Mesothelial cell of epicardium (in vitro differentiated cells): ENCODE data around the gene LONRF2. TPM values are rescaled to one million over a fixed set of nuclear protein-coding genes. Genes with fewer than 3 reads are reported as not detected.

Experiments
- DNase-seq, 2 experiments: peaks; one replicate each; pipeline ENCODE4 v3.0.0; 2021; ENCODE audit warnings: low spot score in 2 of 2; ENCODE audit not compliant: unreplicated experiment in 2 of 2
- H3K27ac Mint-ChIP-seq: 2 replicates; pipeline ENCODE4 v1.8.0; 2021; ENCODE audit warnings: mixed read lengths
- H3K27me3 Mint-ChIP-seq: 2 replicates; pipeline ENCODE4 v1.8.0; 2021; ENCODE audit warnings: low read depth, mixed read lengths
- H3K36me3 Mint-ChIP-seq: 2 replicates; pipeline ENCODE4 v1.8.0; 2021; ENCODE audit warnings: mixed read lengths
- H3K4me1 Mint-ChIP-seq: 2 replicates; pipeline ENCODE4 v1.8.0; 2021; ENCODE audit warnings: mixed read lengths
- H3K4me3 Mint-ChIP-seq: 2 replicates; pipeline ENCODE4 v1.8.0; 2021; ENCODE audit warnings: mild to moderate bottlenecking, moderate library complexity, mixed read lengths
- H3K9me3 Mint-ChIP-seq: 2 replicates; pipeline ENCODE4 v1.8.0; 2021; ENCODE audit warnings: mixed read lengths
- total RNA-seq: library from RNA; stranded (reverse); gene quantifications from 3 replicates; pipeline ENCODE4 v1.2.1, GENCODE V29; 2021
- TF ChIP-seq, protein P1 (sequence below): fragments of 200-600 bp; sonication (generic); IDR thresholded peaks from one replicate; pipeline ENCODE4 v1.5.0; 2021; ENCODE audit warnings: antibody characterized with exemption; ENCODE audit not compliant: unreplicated experiment

The LONRF2 gene
- total RNA-seq, 1 donor from 2014 or later: 13.4 TPM

- no peak overlapping the region for H3K27ac Mint-ChIP-seq
- H3K36me3 Mint-ChIP-seq: peaks cover 54% of the 10 kb centered on the region
- H3K4me1 Mint-ChIP-seq: no peaks in the 10 kb centered on the region
- DNase-seq: no peak
- no peak overlapping the region for H3K4me3 Mint-ChIP-seq
- peaks cover 10% of the 10 kb centered on the region for H3K9me3 Mint-ChIP-seq
- TF ChIP-seq, protein P1, sequence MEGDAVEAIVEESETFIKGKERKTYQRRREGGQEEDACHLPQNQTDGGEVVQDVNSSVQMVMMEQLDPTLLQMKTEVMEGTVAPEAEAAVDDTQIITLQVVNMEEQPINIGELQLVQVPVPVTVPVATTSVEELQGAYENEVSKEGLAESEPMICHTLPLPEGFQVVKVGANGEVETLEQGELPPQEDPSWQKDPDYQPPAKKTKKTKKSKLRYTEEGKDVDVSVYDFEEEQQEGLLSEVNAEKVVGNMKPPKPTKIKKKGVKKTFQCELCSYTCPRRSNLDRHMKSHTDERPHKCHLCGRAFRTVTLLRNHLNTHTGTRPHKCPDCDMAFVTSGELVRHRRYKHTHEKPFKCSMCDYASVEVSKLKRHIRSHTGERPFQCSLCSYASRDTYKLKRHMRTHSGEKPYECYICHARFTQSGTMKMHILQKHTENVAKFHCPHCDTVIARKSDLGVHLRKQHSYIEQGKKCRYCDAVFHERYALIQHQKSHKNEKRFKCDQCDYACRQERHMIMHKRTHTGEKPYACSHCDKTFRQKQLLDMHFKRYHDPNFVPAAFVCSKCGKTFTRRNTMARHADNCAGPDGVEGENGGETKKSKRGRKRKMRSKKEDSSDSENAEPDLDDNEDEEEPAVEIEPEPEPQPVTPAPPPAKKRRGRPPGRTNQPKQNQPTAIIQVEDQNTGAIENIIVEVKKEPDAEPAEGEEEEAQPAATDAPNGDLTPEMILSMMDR: no peak
- H3K27me3 Mint-ChIP-seq: no peaks in the 10 kb centered on the region
These were observed 22.8 kb downstream of the LONRF2 start for GRCh38 chr2:100299548-100299947.

- TF ChIP-seq, protein P1: no peak
- no peak overlapping the region for H3K4me3 Mint-ChIP-seq
- no peak for DNase-seq
- H3K27ac Mint-ChIP-seq: no peak overlapping the region
- no peaks in the 10 kb centered on the region for H3K9me3 Mint-ChIP-seq
- peaks cover 38% of the 10 kb centered on the region for H3K36me3 Mint-ChIP-seq
- H3K27me3 Mint-ChIP-seq: no peaks in the 10 kb centered on the region
- peaks cover 2% of the 10 kb centered on the region for H3K4me1 Mint-ChIP-seq
These were observed 24.8 kb downstream of the LONRF2 start for GRCh38 chr2:100297511-100297910.

DNA sequence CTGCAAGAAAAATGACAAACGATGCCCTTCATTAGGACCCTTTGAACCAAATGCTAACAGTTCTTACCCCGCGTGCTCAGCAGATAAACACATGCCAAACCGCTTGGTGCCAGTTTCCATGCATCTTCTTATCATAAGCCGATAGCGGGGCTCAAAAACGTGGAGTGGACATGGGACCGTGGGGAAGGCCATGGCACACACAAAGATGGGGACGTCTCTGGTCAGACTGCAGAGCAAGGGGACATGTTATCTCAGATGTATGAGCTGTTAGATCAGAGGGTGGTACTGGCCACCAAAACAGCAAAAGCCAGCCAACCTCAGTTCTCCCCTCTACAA is 28.2 kb downstream of the LONRF2 start:
- H3K27me3 Mint-ChIP-seq: no peaks in the 10 kb centered on the region
- H3K27ac Mint-ChIP-seq: no peak overlapping the region
- TF ChIP-seq, protein P1: no peak
- H3K4me3 Mint-ChIP-seq: no peak overlapping the region
- no peaks in the 10 kb centered on the region for H3K9me3 Mint-ChIP-seq
- no peak for DNase-seq
- H3K36me3 Mint-ChIP-seq: peaks cover 25% of the 10 kb centered on the region
- peaks cover 2% of the 10 kb centered on the region for H3K4me1 Mint-ChIP-seq

DNA sequence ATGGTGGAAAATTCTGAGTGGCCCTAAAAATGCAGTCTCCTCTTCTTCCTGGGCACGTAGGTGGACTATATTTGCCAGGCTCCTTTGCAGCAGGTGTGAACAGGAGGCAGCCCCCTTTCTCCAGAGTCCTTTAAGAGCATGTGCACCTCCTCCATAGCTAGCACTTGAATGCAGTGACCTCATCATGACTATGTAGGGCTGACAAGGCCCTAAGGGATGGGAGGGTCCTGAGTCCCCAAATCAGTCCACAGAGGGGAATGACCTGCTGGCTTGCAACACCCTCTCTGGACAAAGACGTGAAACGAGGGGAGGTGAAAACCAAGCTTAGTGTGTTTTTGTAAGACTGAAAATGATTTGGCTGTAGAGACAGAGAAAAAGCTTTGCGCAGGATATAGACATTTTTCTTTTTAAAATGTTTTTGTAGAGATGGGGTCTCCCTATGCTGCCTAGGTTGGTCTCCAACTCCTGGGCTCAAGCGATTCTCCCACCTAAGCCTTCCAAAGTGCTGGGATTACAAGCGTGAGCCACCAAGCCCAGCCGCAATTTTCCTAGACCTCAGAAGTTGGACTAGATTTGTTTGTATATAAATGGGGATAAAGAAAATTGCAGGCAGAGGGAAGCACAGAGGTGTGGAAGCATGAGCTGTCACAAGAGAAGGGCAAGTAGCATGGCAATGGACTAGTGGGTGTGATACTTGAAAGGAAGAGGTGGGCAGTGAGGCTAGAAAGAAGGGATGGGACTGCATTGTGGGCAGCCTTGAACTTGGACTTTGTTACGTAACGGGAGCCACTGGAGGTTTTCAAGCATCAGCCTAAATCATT is 28.8 kb downstream of the LONRF2 start:
- no peak overlapping the region for H3K4me3 Mint-ChIP-seq
- TF ChIP-seq, protein P1: no peak
- peaks cover 2% of the 10 kb centered on the region for H3K4me1 Mint-ChIP-seq

GRCh38 chr2:100292022-100292580 is 30.2 kb downstream of the LONRF2 start:
- Mint-ChIP-seq H3K4me1 (peaks cover 2% of the 10 kb centered on the region), H3K36me3 (peaks cover 25% of the 10 kb centered on the region), H3K27me3 (no peaks in the 10 kb centered on the region), H3K27ac (no peak overlapping the region), H3K4me3 (no peak overlapping the region), H3K9me3 (no peaks in the 10 kb centered on the region)
- TF ChIP-seq, protein P1: no peak
- DNase-seq: peak; percentile 52 to 69

More for the DNA sequence above, 28.8 kb downstream of the LONRF2 start:
- H3K27ac Mint-ChIP-seq: no peak overlapping the region
- no peaks in the 10 kb centered on the region for H3K9me3 Mint-ChIP-seq
- H3K27me3 Mint-ChIP-seq: no peaks in the 10 kb centered on the region
- peaks cover 22% of the 10 kb centered on the region for H3K36me3 Mint-ChIP-seq
- DNase-seq: no peak
